ENCODE measurements around the gene PLCG1. TPM values are rescaled to one million over a fixed set of nuclear protein-coding genes. Genes with fewer than 3 reads are reported as not detected.

Gene PLCG1
- total RNA-seq, 1 experiment from 2014 or later: 45.6 TPM

DNA sequence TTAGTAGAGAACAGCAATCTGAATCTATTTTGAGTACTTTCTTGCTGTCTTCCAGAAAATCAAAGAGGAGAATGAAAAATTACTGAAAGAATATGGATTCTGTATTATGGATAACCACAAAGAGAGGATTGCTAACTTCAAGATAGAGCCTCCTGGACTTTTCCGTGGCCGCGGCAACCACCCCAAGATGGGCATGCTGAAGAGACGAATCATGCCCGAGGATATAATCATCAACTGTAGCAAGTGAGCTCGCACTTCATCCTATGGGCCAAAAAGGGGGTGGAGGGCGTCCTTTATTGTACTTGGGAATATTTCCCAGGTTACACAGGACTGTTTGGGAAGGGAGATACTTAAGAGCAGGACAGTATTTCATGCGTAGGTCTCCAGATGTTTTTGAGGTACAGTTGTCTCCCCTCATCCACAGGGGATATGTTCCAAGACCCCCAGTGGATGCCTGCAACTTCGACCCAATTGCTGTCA lies 37.3 kb upstream of the PLCG1 start:
- ChIA-PET CTCF (interaction anchor here (1.3 kb wide), 1 partner anchor 109 kb away, joined by 4 read pairs; no protein-coding TSS in a partner anchor), POLR2A (no interaction called here)
- no peaks in the 10 kb centered on the region for H3K9me3 ChIP-seq (ENCODE audit: control insufficient read depth in 1 of 2, insufficient read depth in 1 of 2, low read depth in 1 of 2, low read length in 2 of 2)

More for the DNA sequence above, 37.3 kb upstream of the PLCG1 start:
- Histone ChIP-seq H2AFZ (ENCODE audit: low read depth, low read length, poor library complexity, severe bottlenecking) (no peak overlapping the region), H3K4me3 (replicated peaks in 1 of 2; ENCODE audit: low read depth in 1 of 2, low read length in 2 of 2) (no peak overlapping the region), H3K79me2 (ENCODE audit: insufficient read depth, low read length) (peaks cover 36% of the 10 kb centered on the region), H3K4me2 (ENCODE audit: low read length) (no peak overlapping the region), H3K27ac (ENCODE audit: low read depth, low read length) (no peak overlapping the region), H3K27me3 (ENCODE audit: insufficient read depth, low read length) (no peaks in the 10 kb centered on the region), H3K4me1 (ENCODE audit: control insufficient read depth in 1 of 2, insufficient read depth in 2 of 2, low read length in 2 of 2) (no peaks in the 10 kb centered on the region), H3K36me3 (ENCODE audit: control insufficient read depth in 1 of 2, insufficient read depth in 2 of 2, low read length in 2 of 2) (peaks cover 76 to 81% of the 10 kb centered on the region in 2 experiments), H3K9me2 (ENCODE audit: insufficient read depth) (no peaks in the 10 kb centered on the region), H4K20me1 (ENCODE audit: insufficient read depth) (peaks cover 14% of the 10 kb centered on the region; the same call in 1 of the 2 replicates), H3K9ac (ENCODE audit: low read length) (no peak overlapping the region)
- no peak for ATAC-seq
- no peak for DNase-seq (ENCODE audit: low read depth, low spot score)
- RAD21 ChIA-PET (ENCODE audit: low non-redundant PET in 1 of 2, low total read pairs in 2 of 2, uncharacterized antibody in 2 of 2, unreplicated experiment in 2 of 2): no interaction called here
- TF ChIP-seq TCF7L2 (IDR thresholded peaks at IDR 0.05; ENCODE audit: borderline replicate concordance, extremely low read depth, insufficient read depth, insufficient read length) (no peak), POLR2A (IDR thresholded peaks at IDR 0.05; ENCODE audit: borderline replicate concordance, extremely low read depth, insufficient read depth, insufficient read length) (no peak), CBX3 (IDR thresholded peaks at IDR 0.05; ENCODE audit: low read depth) (no peak), FOSL1 (IDR thresholded peaks at IDR 0.05; ENCODE audit: low read depth) (no peak), EZH2 (IDR thresholded peaks at IDR 0.05) (no peak), EZH2phosphoT487 (IDR thresholded peaks at IDR 0.05; ENCODE audit: borderline replicate concordance) (no peak), EGR1 (IDR thresholded peaks at IDR 0.05; ENCODE audit: low read depth) (no peak), RAD21 (IDR thresholded peaks at IDR 0.05; ENCODE audit: low read depth) (no peak), SRF (IDR thresholded peaks at IDR 0.05; ENCODE audit: low read depth) (no peak), JUND (IDR thresholded peaks at IDR 0.05) (no peak)
- TF ChIP-seq, protein P1, sequence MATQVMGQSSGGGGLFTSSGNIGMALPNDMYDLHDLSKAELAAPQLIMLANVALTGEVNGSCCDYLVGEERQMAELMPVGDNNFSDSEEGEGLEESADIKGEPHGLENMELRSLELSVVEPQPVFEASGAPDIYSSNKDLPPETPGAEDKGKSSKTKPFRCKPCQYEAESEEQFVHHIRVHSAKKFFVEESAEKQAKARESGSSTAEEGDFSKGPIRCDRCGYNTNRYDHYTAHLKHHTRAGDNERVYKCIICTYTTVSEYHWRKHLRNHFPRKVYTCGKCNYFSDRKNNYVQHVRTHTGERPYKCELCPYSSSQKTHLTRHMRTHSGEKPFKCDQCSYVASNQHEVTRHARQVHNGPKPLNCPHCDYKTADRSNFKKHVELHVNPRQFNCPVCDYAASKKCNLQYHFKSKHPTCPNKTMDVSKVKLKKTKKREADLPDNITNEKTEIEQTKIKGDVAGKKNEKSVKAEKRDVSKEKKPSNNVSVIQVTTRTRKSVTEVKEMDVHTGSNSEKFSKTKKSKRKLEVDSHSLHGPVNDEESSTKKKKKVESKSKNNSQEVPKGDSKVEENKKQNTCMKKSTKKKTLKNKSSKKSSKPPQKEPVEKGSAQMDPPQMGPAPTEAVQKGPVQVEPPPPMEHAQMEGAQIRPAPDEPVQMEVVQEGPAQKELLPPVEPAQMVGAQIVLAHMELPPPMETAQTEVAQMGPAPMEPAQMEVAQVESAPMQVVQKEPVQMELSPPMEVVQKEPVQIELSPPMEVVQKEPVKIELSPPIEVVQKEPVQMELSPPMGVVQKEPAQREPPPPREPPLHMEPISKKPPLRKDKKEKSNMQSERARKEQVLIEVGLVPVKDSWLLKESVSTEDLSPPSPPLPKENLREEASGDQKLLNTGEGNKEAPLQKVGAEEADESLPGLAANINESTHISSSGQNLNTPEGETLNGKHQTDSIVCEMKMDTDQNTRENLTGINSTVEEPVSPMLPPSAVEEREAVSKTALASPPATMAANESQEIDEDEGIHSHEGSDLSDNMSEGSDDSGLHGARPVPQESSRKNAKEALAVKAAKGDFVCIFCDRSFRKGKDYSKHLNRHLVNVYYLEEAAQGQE (IDR thresholded peaks at IDR 0.05; ENCODE audit: low read depth): no peak
- TF ChIP-seq, protein P2, sequence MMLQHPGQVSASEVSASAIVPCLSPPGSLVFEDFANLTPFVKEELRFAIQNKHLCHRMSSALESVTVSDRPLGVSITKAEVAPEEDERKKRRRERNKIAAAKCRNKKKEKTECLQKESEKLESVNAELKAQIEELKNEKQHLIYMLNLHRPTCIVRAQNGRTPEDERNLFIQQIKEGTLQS (IDR thresholded peaks at IDR 0.05): no peak
- TF ChIP-seq, protein P3, sequence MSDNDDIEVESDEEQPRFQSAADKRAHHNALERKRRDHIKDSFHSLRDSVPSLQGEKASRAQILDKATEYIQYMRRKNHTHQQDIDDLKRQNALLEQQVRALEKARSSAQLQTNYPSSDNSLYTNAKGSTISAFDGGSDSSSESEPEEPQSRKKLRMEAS (IDR thresholded peaks at IDR 0.05): no peak
- BruUV-seq (replicated peaks): no TSS peak
- intact Hi-C loops (cut with micrococcal nuclease): no loop called here
